DND-41 (cell line): ENCODE data around the gene GINM1.
A peak's percentile ranks its signal among the peaks of the same experiment; 100 is the strongest.

Experiments used
- ATAC-seq: fragments of 200-7000 bp; cut with Tn5 transposase; 3 replicates; pipeline ENCODE4 v1.9.1; 2021; ENCODE audit warnings: low read depth; ENCODE audit not compliant: insufficient read depth
- DNase-seq: peaks from one replicate; pipeline ENCODE4 v3.0.0-alpha.2; 2020
- H2AFZ ChIP-seq: 2 replicates; pipeline ENCODE4 v1.6.0; 2012; ENCODE audit warnings: low read depth, low read length
- H3K27ac ChIP-seq: 2 replicates; pipeline ENCODE4 v1.5.1; 2012; ENCODE audit warnings: low read length, inconsistent platforms
- H3K27me3 ChIP-seq: fragments of 200-600 bp; sonication (generic); 2 replicates; pipeline ENCODE4 v1.6.0; 2012; ENCODE audit warnings: low read length, mild to moderate bottlenecking, inconsistent platforms; ENCODE audit not compliant: insufficient read depth, poor library complexity
- H3K36me3 ChIP-seq: 2 replicates; pipeline ENCODE4 v1.5.1; 2012; ENCODE audit warnings: low read length, inconsistent platforms; ENCODE audit not compliant: insufficient read depth
- H3K4me1 ChIP-seq: 2 replicates; pipeline ENCODE4 v1.5.1; 2012; ENCODE audit warnings: mild to moderate bottlenecking, low read length; ENCODE audit not compliant: insufficient read depth
- H3K4me2 ChIP-seq: 2 replicates; pipeline ENCODE4 v1.6.0; 2012; ENCODE audit warnings: mild to moderate bottlenecking, moderate library complexity, low read length, inconsistent platforms; ENCODE audit not compliant: insufficient read depth
- H3K4me3 ChIP-seq, 2 experiments: fragments of 200-600 bp in 1 of 2; shearing (Covaris generic) in 1 of 2; 2 replicates each; pipeline ENCODE4 v1.5.1; 2012 to 2016; ENCODE audit warnings: inconsistent platforms in 2 of 2, low read length in 2 of 2, mild to moderate bottlenecking in 2 of 2, low read depth in 1 of 2, moderate library complexity in 1 of 2
- H3K79me2 ChIP-seq: 2 replicates; pipeline ENCODE4 v1.6.0; 2012; ENCODE audit warnings: low read length, inconsistent platforms; ENCODE audit not compliant: insufficient read depth
- H3K9ac ChIP-seq: 2 replicates; pipeline ENCODE4 v1.6.0; 2012; ENCODE audit warnings: low read depth, mild to moderate bottlenecking, inconsistent platforms, low read length, moderate library complexity
- H3K9me3 ChIP-seq: 2 replicates; pipeline ENCODE4 v1.5.1; 2012; ENCODE audit warnings: low read length, moderate library complexity, mild to moderate bottlenecking, inconsistent platforms; ENCODE audit not compliant: insufficient read depth, severe bottlenecking
- H4K20me1 ChIP-seq: 2 replicates; pipeline ENCODE4 v1.6.0; 2012; ENCODE audit warnings: low read length; ENCODE audit not compliant: insufficient read depth
- CTCF ChIP-seq: IDR thresholded peaks from 2 replicates; pipeline ENCODE4 v1.5.1; 2012; ENCODE audit warnings: borderline replicate concordance, low read length, moderate library complexity, mild to moderate bottlenecking; ENCODE audit not compliant: poor library complexity, severe bottlenecking; ENCODE audit errors: extremely low read depth
- EZH2 ChIP-seq: IDR thresholded peaks from 3 replicates; pipeline ENCODE4 v1.6.1; 2012; ENCODE audit warnings: borderline replicate concordance, low read depth, mild to moderate bottlenecking, moderate library complexity, low read length, inconsistent platforms; ENCODE audit not compliant: severe bottlenecking

The GINM1 gene

GRCh38 chr6:149566410-149567193 lies 427 bp downstream of the GINM1 start:
- Histone ChIP-seq H3K4me1 (peaks cover 34% of the 10 kb centered on the region), H3K4me2 (peak overlapping the region; percentile 88), H3K79me2 (peaks cover 49% of the 10 kb centered on the region), H3K9ac (peak overlapping the region; percentile 92), H3K9me3 (no peaks in the 10 kb centered on the region), H3K4me3 (peak overlapping the region; percentile 79 to 95), H3K27me3 (no peaks in the 10 kb centered on the region), H4K20me1 (peaks cover 4% of the 10 kb centered on the region; the same call in 1 of the 2 replicates), H2AFZ (peak overlapping the region; percentile 97), H3K27ac (peak overlapping the region; percentile 73), H3K36me3 (no peaks in the 10 kb centered on the region; the same call in 1 of the 2 replicates)
- DNase-seq: peak; percentile 47
- peak; percentile 45 for ATAC-seq
- TF ChIP-seq CTCF: peak; percentile 2
- TF ChIP-seq EZH2: no peak

- peak overlapping the region; percentile 92 for H3K9ac ChIP-seq
- H4K20me1 ChIP-seq: peaks cover 4% of the 10 kb centered on the region; the same call in 1 of the 2 replicates
- no peaks in the 10 kb centered on the region; the same call in 1 of the 2 replicates for H3K36me3 ChIP-seq
- peaks cover 54% of the 10 kb centered on the region for H3K79me2 ChIP-seq
- TF ChIP-seq CTCF (no peak), EZH2 (no peak)
- no peaks in the 10 kb centered on the region for H3K9me3 ChIP-seq
- DNase-seq (no peak), ATAC-seq (no peak)
- H3K27ac ChIP-seq: peak overlapping the region; percentile 73; the same call in 1 of the 2 replicates
- peaks cover 34% of the 10 kb centered on the region for H3K4me1 ChIP-seq
- peak overlapping the region; percentile 88 for H3K4me2 ChIP-seq
- H2AFZ ChIP-seq: peak overlapping the region; percentile 97
- H3K4me3 ChIP-seq: peak overlapping the region; percentile 79 to 95
- H3K27me3 ChIP-seq: no peaks in the 10 kb centered on the region
Observed at GRCh38 chr6:149567194-149567586, 1.0 kb downstream of the GINM1 start.

GRCh38 chr6:149567945-149568585 lies 1.9 kb downstream of the GINM1 start:
- H3K36me3 ChIP-seq: no peaks in the 10 kb centered on the region; the same call in 1 of the 2 replicates
- no peak overlapping the region for H3K27ac ChIP-seq
- TF ChIP-seq EZH2 (no peak), CTCF (no peak)
- H3K4me3 ChIP-seq: no peak overlapping the region
- DNase-seq (no peak), ATAC-seq (no peak)
- H4K20me1 ChIP-seq: peaks cover 8% of the 10 kb centered on the region; the same call in 1 of the 2 replicates
- H3K4me2 ChIP-seq: peak overlapping the region; percentile 88
- H3K79me2 ChIP-seq: peaks cover 63% of the 10 kb centered on the region
- H3K9me3 ChIP-seq: no peaks in the 10 kb centered on the region
- H2AFZ ChIP-seq: no peak overlapping the region
- peaks cover 34% of the 10 kb centered on the region for H3K4me1 ChIP-seq
- no peaks in the 10 kb centered on the region for H3K27me3 ChIP-seq
- H3K9ac ChIP-seq: peak overlapping the region; percentile 13; the same call in 1 of the 2 replicates
